HG03060 (cell line): ENCODE measurements around the gene CD46.

ENCODE experiments used
- ATAC-seq: cut with Tn5 transposase; IDR thresholded peaks from one replicate; pipeline ENCODE4 v1.9.1; 2021; ENCODE audit warnings: low read depth, moderate number of reproducible peaks; ENCODE audit not compliant: unreplicated experiment

The CD46 gene

GRCh38 chr1:207812778-207813511 is 61.1 kb downstream of the CD46 start:
- ATAC-seq: no peak

GRCh38 chr1:207813512-207813881 is 61.6 kb downstream of the CD46 start:
- no peak for ATAC-seq

GRCh38 chr1:207813946-207814345 is 62.1 kb downstream of the CD46 start:
- ATAC-seq: no peak

GRCh38 chr1:207814469-207814868 is 62.6 kb downstream of the CD46 start:
- no peak for ATAC-seq

GRCh38 chr1:207815466-207815865 is 63.6 kb downstream of the CD46 start:
- ATAC-seq: no peak

- ATAC-seq: no peak
Observed at GRCh38 chr1:207815913-207816291, 64.0 kb downstream of the CD46 start.

GRCh38 chr1:207817166-207817565 is 65.3 kb downstream of the CD46 start:
- no peak for ATAC-seq

- no peak for ATAC-seq
Observed at GRCh38 chr1:207817778-207818751, 66.2 kb downstream of the CD46 start.

- no peak for ATAC-seq
Observed at GRCh38 chr1:207818971-207819451, 67.2 kb downstream of the CD46 start.

- ATAC-seq: no peak
Observed at GRCh38 chr1:207820568-207821463, 69.0 kb downstream of the CD46 start.

- no peak for ATAC-seq
Observed at GRCh38 chr1:207821464-207822045, 69.7 kb downstream of the CD46 start.

GRCh38 chr1:207822124-207822601 is 70.3 kb downstream of the CD46 start:
- ATAC-seq: no peak

- peak; percentile 50 for ATAC-seq
Observed at GRCh38 chr1:207822602-207823451, 71.0 kb downstream of the CD46 start.

GRCh38 chr1:207823531-207823879 is 71.7 kb downstream of the CD46 start:
- ATAC-seq: no peak

- peak; percentile 21 for ATAC-seq
Observed at GRCh38 chr1:207823880-207824566, 72.2 kb downstream of the CD46 start.

GRCh38 chr1:207824691-207825408 is 73.0 kb downstream of the CD46 start:
- ATAC-seq: no peak

- ATAC-seq: no peak
Observed at GRCh38 chr1:207825409-207825695, 73.5 kb downstream of the CD46 start.
